Ovary (tissue), 3 donors: ENCODE measurements around the gene HSDL1.

Source experiments
- CTCF ChIP-seq, 3 donors: fragments of 450-650 bp in 2 of 3; fragments of 200-600 bp in 1 of 3; IDR thresholded peaks; one replicate each; pipeline versions ENCODE4 v1.5.1 to v1.8.0; 2016 to 2022; ENCODE audit warnings: antibody characterized with exemption in 3 of 3, mild to moderate bottlenecking in 1 of 3
- EP300 ChIP-seq: sonication (generic); formaldehyde crosslinking; IDR thresholded peaks from one replicate; pipeline ENCODE4 v1.6.1; 2017; ENCODE audit warnings: antibody characterized with exemption
- POLR2A ChIP-seq: fragments of 450-650 bp; IDR thresholded peaks from one replicate; pipeline ENCODE4 v1.6.1; 2017; ENCODE audit warnings: antibody characterized with exemption, mild to moderate bottlenecking, moderate library complexity
- donor health status: DM: no; HTN: no; CAD: no.

- TF ChIP-seq EP300 (no peak), CTCF (IDR thresholded peaks at IDR 0.05) (no peak), POLR2A (no peak)
Observed at GRCh38 chr16:84110527-84110926, 34.5 kb downstream of the HSDL1 start.
